Endodermal cell (in vitro differentiated cells): ENCODE results near the gene GPR119. TPM values are rescaled to one million over a fixed set of nuclear protein-coding genes. Genes with fewer than 3 reads are reported as not detected.
"Not testable (repeated sequence)": the region's sequence is repeated elsewhere in the genome, so short reads cannot be mapped to it uniquely, and the experiment has no call there.

Experiments
- DNase-seq: peaks from one replicate; pipeline ENCODE4 v3.0.0-alpha.2; 2017
- H3K27ac ChIP-seq: 2 replicates; pipeline ENCODE4 v1.5.1; 2013; ENCODE audit warnings: mild to moderate bottlenecking, low read depth, low read length, moderate library complexity
- H3K27me3 ChIP-seq: 2 replicates; pipeline ENCODE4 v1.6.1; 2013; ENCODE audit warnings: mild to moderate bottlenecking, low read length, moderate library complexity; ENCODE audit not compliant: insufficient read depth, control insufficient read depth, poor library complexity, severe bottlenecking
- H3K36me3 ChIP-seq: 2 replicates; pipeline ENCODE4 v1.7.0; 2013; ENCODE audit warnings: mild to moderate bottlenecking, low read length, moderate library complexity; ENCODE audit not compliant: control insufficient read depth, insufficient read depth
- H3K4me1 ChIP-seq: one replicate; pipeline ENCODE4 v1.7.0; 2013; ENCODE audit warnings: low read length; ENCODE audit not compliant: control insufficient read depth, insufficient read depth
- H3K4me3 ChIP-seq: 2 replicates; pipeline ENCODE4 v1.5.1; 2013; ENCODE audit warnings: mild to moderate bottlenecking, low read length, moderate library complexity
- H3K9ac ChIP-seq: 2 replicates; pipeline ENCODE4 v1.6.1; 2013; ENCODE audit warnings: mild to moderate bottlenecking, low read length, moderate library complexity; ENCODE audit not compliant: poor library complexity, severe bottlenecking; ENCODE audit errors: extremely low read depth
- H3K9me3 ChIP-seq: 2 replicates; pipeline ENCODE4 v1.6.1; 2013; ENCODE audit warnings: mild to moderate bottlenecking, low read length, moderate library complexity; ENCODE audit not compliant: control insufficient read depth
- H3K27ac Mint-ChIP-seq: 2 replicates; pipeline ENCODE4 v1.8.0; 2020; ENCODE audit warnings: mixed read lengths
- H3K27me3 Mint-ChIP-seq: 2 replicates; pipeline ENCODE4 v1.8.0; 2021; ENCODE audit warnings: mild to moderate bottlenecking, mixed read lengths; ENCODE audit not compliant: insufficient read depth
- H3K36me3 Mint-ChIP-seq: 2 replicates; pipeline ENCODE4 v1.8.0; 2020; ENCODE audit warnings: low read depth, mixed read lengths
- H3K4me1 Mint-ChIP-seq: 2 replicates; pipeline ENCODE4 v1.8.0; 2020; ENCODE audit warnings: mixed read lengths
- H3K4me3 Mint-ChIP-seq: 2 replicates; pipeline ENCODE4 v1.8.0; 2020; ENCODE audit warnings: mild to moderate bottlenecking, moderate library complexity, mixed read lengths
- H3K9me3 Mint-ChIP-seq: 2 replicates; pipeline ENCODE4 v1.8.0; 2020; ENCODE audit warnings: mild to moderate bottlenecking, mixed read lengths
- WGBS, 2 experiments: methylation state at CpG; one replicate each; pipeline versions ENCODE4 v1.1.5 to v1.1.7; 2013; ENCODE audit warnings: missing lambda C conversion rate in 2 of 2, mixed read lengths in 1 of 2; ENCODE audit not compliant: insufficient coverage in 1 of 2, insufficient read length in 1 of 2; 5-methylcytosine and 5-hydroxymethylcytosine counted together
- total RNA-seq, 2 donors: library from RNA; stranded (reverse); fragmentation: NEBNext Ultra II Directional in 1 of 2; extraction: Animal tissue kit (Norgen Biotek cat#: 25700) in 1 of 2; gene quantifications; 2 replicates in 1 of 2; 3 replicates in 1 of 2; pipeline ENCODE4 v1.2.1, GENCODE V29; 2021
- TF ChIP-seq, protein P1 (sequence below): fragments of 200-600 bp; sonication (generic); conservative IDR thresholded peaks from 2 replicates; pipeline ENCODE4 v1.5.0; 2021; ENCODE audit warnings: antibody characterized with exemption, mild to moderate bottlenecking

Gene GPR119
- total RNA-seq, 2 donors from 2014 or later, result not detected

DNA sequence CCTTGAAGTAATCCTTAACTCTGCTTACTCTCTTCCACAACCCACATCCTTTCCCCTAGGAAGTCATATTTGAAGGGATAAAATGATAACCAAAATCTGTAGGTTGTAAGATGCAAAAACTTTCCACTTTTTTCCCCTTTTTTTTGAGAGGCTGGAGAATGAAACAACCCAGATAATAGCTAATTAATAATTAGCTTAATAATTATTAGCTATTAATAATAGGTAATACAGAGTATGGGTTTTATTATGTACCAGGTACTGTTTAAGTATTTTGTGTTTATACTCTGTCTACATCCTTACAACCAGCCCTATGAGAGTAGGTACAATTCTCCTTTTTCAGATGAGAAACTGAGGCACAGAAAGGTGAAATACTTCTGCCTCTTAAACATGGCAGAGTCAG is 9.4 kb downstream of the GPR119 start:
- Mint-ChIP-seq H3K27me3 (no peaks in the 10 kb centered on the region), H3K27ac (no peak overlapping the region), H3K4me3 (no peak overlapping the region), H3K9me3 (peaks cover 7% of the 10 kb centered on the region), H3K36me3 (peaks cover 10% of the 10 kb centered on the region), H3K4me1 (no peaks in the 10 kb centered on the region)
- Histone ChIP-seq H3K36me3 (no peaks in the 10 kb centered on the region), H3K27ac (no peak overlapping the region), H3K9ac (no peak overlapping the region), H3K4me3 (no peak overlapping the region), H3K27me3 (no peaks in the 10 kb centered on the region), H3K9me3 (no peaks in the 10 kb centered on the region), H3K4me1 (no peaks in the 10 kb centered on the region)
- DNase-seq, result no peak
- TF ChIP-seq, protein P1, sequence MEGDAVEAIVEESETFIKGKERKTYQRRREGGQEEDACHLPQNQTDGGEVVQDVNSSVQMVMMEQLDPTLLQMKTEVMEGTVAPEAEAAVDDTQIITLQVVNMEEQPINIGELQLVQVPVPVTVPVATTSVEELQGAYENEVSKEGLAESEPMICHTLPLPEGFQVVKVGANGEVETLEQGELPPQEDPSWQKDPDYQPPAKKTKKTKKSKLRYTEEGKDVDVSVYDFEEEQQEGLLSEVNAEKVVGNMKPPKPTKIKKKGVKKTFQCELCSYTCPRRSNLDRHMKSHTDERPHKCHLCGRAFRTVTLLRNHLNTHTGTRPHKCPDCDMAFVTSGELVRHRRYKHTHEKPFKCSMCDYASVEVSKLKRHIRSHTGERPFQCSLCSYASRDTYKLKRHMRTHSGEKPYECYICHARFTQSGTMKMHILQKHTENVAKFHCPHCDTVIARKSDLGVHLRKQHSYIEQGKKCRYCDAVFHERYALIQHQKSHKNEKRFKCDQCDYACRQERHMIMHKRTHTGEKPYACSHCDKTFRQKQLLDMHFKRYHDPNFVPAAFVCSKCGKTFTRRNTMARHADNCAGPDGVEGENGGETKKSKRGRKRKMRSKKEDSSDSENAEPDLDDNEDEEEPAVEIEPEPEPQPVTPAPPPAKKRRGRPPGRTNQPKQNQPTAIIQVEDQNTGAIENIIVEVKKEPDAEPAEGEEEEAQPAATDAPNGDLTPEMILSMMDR, result no peak

DNA sequence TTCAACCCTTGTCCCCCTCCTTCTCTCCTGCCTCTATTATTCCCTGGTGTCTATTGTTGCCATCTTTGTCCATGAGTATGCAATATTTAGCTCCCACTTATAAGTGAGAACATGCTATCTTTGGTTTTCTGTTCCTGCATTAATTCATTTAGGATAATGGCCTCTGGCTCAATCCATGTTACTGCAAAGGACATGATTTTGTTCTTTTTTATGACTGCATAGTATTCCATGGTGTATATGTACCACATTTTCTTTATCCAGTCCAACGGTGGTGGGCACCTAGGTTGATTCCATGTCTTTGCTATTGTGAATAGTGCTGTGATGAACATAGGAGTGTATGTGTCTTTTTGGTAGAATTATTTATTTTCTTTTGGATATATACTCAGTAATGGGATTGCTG is 33.4 kb downstream of the GPR119 start:
- not testable (repeated sequence) for H3K4me1 Mint-ChIP-seq, H3K27ac ChIP-seq, H3K9me3 ChIP-seq, H3K36me3 ChIP-seq, H3K4me1 ChIP-seq, H3K9ac ChIP-seq, H3K4me3 ChIP-seq, H3K27me3 Mint-ChIP-seq, H3K4me3 Mint-ChIP-seq, H3K27ac Mint-ChIP-seq, H3K27me3 ChIP-seq, DNase-seq
- 100% methylated on average over 1 of the region's 1 CpG; no CpG with 5 or more reads in 1 of the 2 experiments for WGBS, 2 experiments
- H3K9me3 Mint-ChIP-seq, result peaks cover 26% of the 10 kb centered on the region
- peaks cover 31% of the 10 kb centered on the region for H3K36me3 Mint-ChIP-seq

DNA sequence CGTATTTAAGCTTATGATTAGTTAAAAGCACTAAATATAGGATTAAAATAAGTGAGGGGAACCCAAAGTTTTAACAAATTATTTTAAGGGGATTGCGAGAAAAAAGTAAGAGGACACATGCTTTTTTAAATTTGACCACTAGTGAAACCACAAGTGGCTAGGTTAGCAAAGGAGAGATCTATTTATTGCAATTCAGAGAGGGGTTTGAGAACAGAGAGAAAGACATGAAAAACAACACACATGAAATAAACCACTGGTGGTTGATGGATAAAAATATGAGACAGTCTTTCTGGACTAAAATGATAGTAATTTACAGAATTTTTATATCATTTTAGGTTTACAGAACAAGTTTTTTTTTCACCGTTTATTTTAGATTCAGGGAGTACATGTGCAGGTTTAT is 33.9 kb downstream of the GPR119 start:
- Mint-ChIP-seq H3K36me3 (peaks cover 28% of the 10 kb centered on the region), H3K9me3 (peaks cover 22% of the 10 kb centered on the region), H3K4me1 (no peaks in the 10 kb centered on the region), H3K27ac (no peak overlapping the region), H3K4me3 (no peak overlapping the region), H3K27me3 (no peaks in the 10 kb centered on the region)
- WGBS, 2 experiments, result 100% methylated on average over 1 of the region's 3 CpGs
- TF ChIP-seq, protein P1, result no peak
- no peak overlapping the region for H3K27ac ChIP-seq
- H3K4me3 ChIP-seq, result no peak overlapping the region
- H3K9me3 ChIP-seq, result no peaks in the 10 kb centered on the region
- peaks cover 6% of the 10 kb centered on the region for H3K36me3 ChIP-seq
- no peaks in the 10 kb centered on the region for H3K27me3 ChIP-seq
- H3K4me1 ChIP-seq, result no peaks in the 10 kb centered on the region
- DNase-seq, result no peak
- no peak overlapping the region for H3K9ac ChIP-seq

DNA sequence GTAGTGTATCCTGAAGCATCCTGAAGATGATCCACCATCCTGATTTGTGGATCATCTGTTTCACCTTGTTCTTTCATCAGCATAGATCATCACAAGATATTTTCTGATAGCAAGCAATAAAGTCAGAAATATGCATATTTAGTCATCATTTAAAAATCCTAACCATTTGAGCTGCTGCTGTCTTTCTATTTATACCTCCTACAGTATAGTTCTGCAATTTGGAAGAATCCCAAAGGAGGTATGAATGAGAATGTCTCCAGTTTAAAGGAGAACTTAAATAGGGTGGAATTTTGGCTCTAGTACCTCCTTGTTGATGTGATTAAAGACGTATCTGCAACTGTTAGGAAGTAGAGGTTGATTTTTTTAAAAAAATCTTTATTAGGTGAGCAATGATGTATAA is 38.2 kb downstream of the GPR119 start:
- H3K27me3 ChIP-seq, result no peaks in the 10 kb centered on the region
- H3K4me3 ChIP-seq, result no peak overlapping the region
- H3K9ac ChIP-seq, result no peak overlapping the region
- TF ChIP-seq, protein P1, result no peak
- Mint-ChIP-seq H3K27me3 (no peaks in the 10 kb centered on the region), H3K36me3 (peaks cover 15% of the 10 kb centered on the region), H3K9me3 (peaks cover 5% of the 10 kb centered on the region), H3K4me3 (no peak overlapping the region), H3K4me1 (no peaks in the 10 kb centered on the region), H3K27ac (no peak overlapping the region)
- WGBS, 2 experiments, result 83% methylated on average over 1 of the region's 1 CpG; no CpG with 5 or more reads in 1 of the 2 experiments
- no peak overlapping the region for H3K27ac ChIP-seq
- peaks cover 6% of the 10 kb centered on the region for H3K36me3 ChIP-seq
- no peak for DNase-seq
- H3K4me1 ChIP-seq, result no peaks in the 10 kb centered on the region
- no peaks in the 10 kb centered on the region for H3K9me3 ChIP-seq
